Measurements from ENCODE around the gene METRNL.
"Not testable (repeated sequence)": the region's sequence is repeated elsewhere in the genome, so short reads cannot be mapped to it uniquely, and the experiment has no call there.

The METRNL gene

GRCh38 chr17:83131401-83132011 is 52.1 kb downstream of the METRNL start:
- no peak for DNase-seq (ENCODE audit: extremely low spot score)
- ChIA-PET CTCF (no interaction called here), POLR2A (interaction anchor here (0.6 kb wide), 1 partner anchor 988 kb away, joined by 3 read pairs; no protein-coding TSS in a partner anchor)
- TF ChIP-seq FOXA1 (IDR thresholded peaks at IDR 0.05) (no peak), ZNF384 (IDR thresholded peaks at IDR 0.05) (no peak), PKNOX1 (IDR thresholded peaks at IDR 0.05) (no peak), SP1 (IDR thresholded peaks at IDR 0.05) (no peak), ELF4 (IDR thresholded peaks at IDR 0.05) (no peak), NFRKB (IDR thresholded peaks at IDR 0.05) (no peak), L3MBTL2 (conservative IDR thresholded peaks at IDR 0.05) (no peak), LEF1 (IDR thresholded peaks at IDR 0.05; ENCODE audit: borderline replicate concordance) (no peak), FOXK2 (IDR thresholded peaks at IDR 0.05) (no peak), ARNT (IDR thresholded peaks at IDR 0.05) (no peak), FOXM1 (IDR thresholded peaks at IDR 0.05; ENCODE audit: borderline replicate concordance) (no peak), CTBP1 (IDR thresholded peaks at IDR 0.05; ENCODE audit: borderline replicate concordance) (no peak), TARDBP (IDR thresholded peaks at IDR 0.05) (no peak), BHLHE40 (IDR thresholded peaks at IDR 0.05; ENCODE audit: borderline replicate concordance) (no peak)

DNA sequence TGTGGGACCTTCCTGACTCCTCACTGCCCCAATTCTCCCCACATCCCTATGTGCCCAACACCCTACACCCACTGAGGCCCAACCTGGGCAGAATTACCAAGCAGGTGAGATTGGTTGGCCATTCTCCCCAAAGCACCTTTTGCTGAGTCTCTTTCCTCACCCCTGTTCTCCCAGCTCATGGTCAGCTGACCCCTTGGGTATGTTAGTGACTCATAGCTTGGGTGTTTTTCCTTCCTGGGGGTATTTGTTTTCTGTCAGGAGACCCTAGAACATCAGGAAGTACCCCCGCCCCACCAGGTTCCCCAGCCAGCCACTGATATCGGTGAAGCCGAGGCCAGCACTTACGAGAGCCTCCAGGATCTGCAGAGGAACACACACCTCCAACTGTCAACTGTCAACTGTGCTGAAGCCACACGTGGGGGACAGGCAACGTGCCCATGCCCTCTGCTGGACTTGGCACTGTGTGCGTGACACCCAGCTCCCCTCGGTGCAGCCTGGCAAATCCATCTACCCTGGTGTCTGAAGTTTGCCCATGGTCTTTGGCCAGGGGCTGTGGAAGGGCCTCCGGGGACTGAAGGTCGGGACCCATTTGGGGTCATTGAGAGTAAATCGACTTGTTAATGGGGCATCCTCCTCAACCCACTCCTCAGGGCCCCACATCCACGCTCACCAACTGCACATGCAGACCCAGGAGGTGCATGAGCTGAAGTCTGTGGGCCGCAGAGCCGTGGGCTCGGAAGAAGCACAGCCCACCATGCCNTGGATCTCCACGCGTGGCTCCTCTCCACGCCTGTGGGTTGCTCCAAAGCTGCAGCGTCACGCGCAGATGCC is 53.1 kb downstream of the METRNL start:
- no peak for TF ChIP-seq PKNOX1 (IDR thresholded peaks at IDR 0.05)
- no peak for TF ChIP-seq TARDBP (IDR thresholded peaks at IDR 0.05)
- no peak for TF ChIP-seq L3MBTL2 (conservative IDR thresholded peaks at IDR 0.05)
- TF ChIP-seq ARNT (IDR thresholded peaks at IDR 0.05): no peak
- no peak for TF ChIP-seq ELF4 (IDR thresholded peaks at IDR 0.05)
- TF ChIP-seq CTBP1 (IDR thresholded peaks at IDR 0.05; ENCODE audit: borderline replicate concordance): no peak
- TF ChIP-seq LEF1 (IDR thresholded peaks at IDR 0.05; ENCODE audit: borderline replicate concordance): no peak
- TF ChIP-seq ZNF384 (IDR thresholded peaks at IDR 0.05): no peak
- TF ChIP-seq SP1 (IDR thresholded peaks at IDR 0.05): no peak
- no peak for TF ChIP-seq SUZ12 (IDR thresholded peaks at IDR 0.05)
- no peak for TF ChIP-seq FOXA1 (IDR thresholded peaks at IDR 0.05)
- TF ChIP-seq FOXM1 (IDR thresholded peaks at IDR 0.05; ENCODE audit: borderline replicate concordance): no peak
- no peak for TF ChIP-seq BHLHE40 (IDR thresholded peaks at IDR 0.05; ENCODE audit: borderline replicate concordance)
- no peak for TF ChIP-seq HDGF (IDR thresholded peaks at IDR 0.05; ENCODE audit: borderline replicate concordance)
- TF ChIP-seq FOXK2 (IDR thresholded peaks at IDR 0.05): no peak
- no peak for DNase-seq (ENCODE audit: extremely low spot score)
- ChIA-PET POLR2A (no interaction called here), CTCF (no interaction called here)

GRCh38 chr17:83133302-83134121 is 54.1 kb downstream of the METRNL start:
- TF ChIP-seq ZNF384 (IDR thresholded peaks at IDR 0.05) (no peak), ARNT (IDR thresholded peaks at IDR 0.05) (no peak), NFRKB (IDR thresholded peaks at IDR 0.05) (no peak), FOXK2 (IDR thresholded peaks at IDR 0.05) (no peak), SP1 (IDR thresholded peaks at IDR 0.05) (no peak), L3MBTL2 (conservative IDR thresholded peaks at IDR 0.05) (no peak), TARDBP (IDR thresholded peaks at IDR 0.05) (no peak)
- ChIA-PET POLR2A (no interaction called here), CTCF (no interaction called here)
- DNase-seq (ENCODE audit: extremely low spot score): no peak

DNA sequence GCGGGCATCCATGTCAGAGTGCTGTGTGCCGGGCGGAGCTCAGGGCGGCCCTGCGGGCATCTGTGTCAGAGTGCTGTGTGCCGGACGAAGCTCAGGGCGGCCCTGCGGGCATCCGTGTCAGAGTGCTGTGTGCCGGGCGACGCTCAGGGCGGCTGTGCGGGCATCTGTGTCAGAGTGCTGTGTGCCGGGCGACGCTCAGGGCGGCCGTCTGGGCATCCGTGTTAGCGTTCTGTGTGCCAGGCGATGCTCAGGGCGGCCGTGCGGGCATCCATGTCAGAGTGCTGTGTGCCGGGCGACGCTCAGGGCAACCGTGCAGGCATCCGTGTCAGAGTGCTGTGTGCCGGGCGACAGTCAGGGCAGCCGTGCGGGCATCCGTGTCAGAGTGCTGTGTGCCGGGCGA is 55.0 kb downstream of the METRNL start:
- POLR2A ChIA-PET; CTCF ChIA-PET; DNase-seq (ENCODE audit: extremely low spot score): not testable (repeated sequence)

- CTCF ChIA-PET: no interaction called here
- TF ChIP-seq CTBP1 (IDR thresholded peaks at IDR 0.05; ENCODE audit: borderline replicate concordance) (no peak), FOXA1 (IDR thresholded peaks at IDR 0.05) (no peak), PKNOX1 (IDR thresholded peaks at IDR 0.05) (no peak), HDGF (IDR thresholded peaks at IDR 0.05; ENCODE audit: borderline replicate concordance) (no peak), NFRKB (IDR thresholded peaks at IDR 0.05) (no peak), TARDBP (IDR thresholded peaks at IDR 0.05) (no peak), ZNF384 (IDR thresholded peaks at IDR 0.05) (no peak)
- POLR2A ChIA-PET: no interaction called here
- DNase-seq (ENCODE audit: extremely low spot score): no peak
Observed at GRCh38 chr17:83135692-83136091, 56.3 kb downstream of the METRNL start.

- ChIA-PET CTCF (no interaction called here), POLR2A (no interaction called here)
- no peak for TF ChIP-seq FOXK2 (IDR thresholded peaks at IDR 0.05)
- no peak for TF ChIP-seq ELF4 (IDR thresholded peaks at IDR 0.05)
- TF ChIP-seq LEF1 (IDR thresholded peaks at IDR 0.05; ENCODE audit: borderline replicate concordance): no peak
- TF ChIP-seq FOXA1 (IDR thresholded peaks at IDR 0.05): no peak
- no peak for TF ChIP-seq ARNT (IDR thresholded peaks at IDR 0.05)
- TF ChIP-seq SUZ12 (IDR thresholded peaks at IDR 0.05): no peak
- TF ChIP-seq ZNF384 (IDR thresholded peaks at IDR 0.05): no peak
- no peak for TF ChIP-seq TARDBP (IDR thresholded peaks at IDR 0.05)
- no peak for TF ChIP-seq NFRKB (IDR thresholded peaks at IDR 0.05)
- no peak for TF ChIP-seq PKNOX1 (IDR thresholded peaks at IDR 0.05)
- TF ChIP-seq HDGF (IDR thresholded peaks at IDR 0.05; ENCODE audit: borderline replicate concordance): no peak
- no peak for TF ChIP-seq BHLHE40 (IDR thresholded peaks at IDR 0.05; ENCODE audit: borderline replicate concordance)
- TF ChIP-seq CTBP1 (IDR thresholded peaks at IDR 0.05; ENCODE audit: borderline replicate concordance): no peak
- no peak for TF ChIP-seq FOXM1 (IDR thresholded peaks at IDR 0.05; ENCODE audit: borderline replicate concordance)
- no peak for TF ChIP-seq L3MBTL2 (conservative IDR thresholded peaks at IDR 0.05)
- no peak for TF ChIP-seq SP1 (IDR thresholded peaks at IDR 0.05)
- DNase-seq (ENCODE audit: extremely low spot score): no peak
Observed at GRCh38 chr17:83136156-83136555, 56.7 kb downstream of the METRNL start.
